HG03378 (cell line): Measurements from ENCODE around the gene DMBT1.

Experiments
- ATAC-seq: cut with Tn5 transposase; IDR thresholded peaks from one replicate; pipeline ENCODE4 v1.9.1; 2021; ENCODE audit warnings: mild to moderate bottlenecking, moderate library complexity; ENCODE audit not compliant: unreplicated experiment

Gene DMBT1

DNA sequence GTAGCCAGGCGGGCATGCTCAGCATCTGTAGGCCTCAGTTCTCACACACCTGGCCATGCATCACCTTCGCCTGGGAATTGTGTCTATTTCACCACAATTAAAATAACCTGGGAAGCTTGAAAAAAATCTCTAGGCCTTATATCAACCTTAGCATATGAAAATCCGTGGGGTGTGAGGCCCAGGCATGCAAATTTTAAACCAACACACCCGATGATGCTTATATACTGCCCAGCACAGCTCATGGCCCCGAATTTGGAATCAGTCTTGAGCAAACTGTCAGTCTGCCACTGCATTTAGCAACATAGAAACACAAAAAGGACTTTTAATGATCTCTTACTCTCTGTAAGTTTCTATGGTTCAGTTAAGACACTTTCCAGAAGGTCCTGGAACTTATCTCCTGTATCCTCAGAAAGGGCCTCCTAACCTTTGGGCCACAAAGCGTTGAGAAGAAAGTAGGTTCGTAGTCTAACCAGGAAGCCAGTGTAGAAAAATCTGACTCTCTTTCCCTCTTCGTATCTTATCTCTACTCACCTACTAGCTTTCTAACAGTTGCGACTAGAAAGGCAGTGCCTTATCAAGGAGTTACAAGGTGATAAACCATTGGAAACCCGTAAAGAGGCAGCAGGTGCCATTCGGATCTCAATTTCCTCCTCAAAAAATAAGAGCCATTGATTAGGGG lies 12.0 kb upstream of the DMBT1 start:
- ATAC-seq: no peak

DNA sequence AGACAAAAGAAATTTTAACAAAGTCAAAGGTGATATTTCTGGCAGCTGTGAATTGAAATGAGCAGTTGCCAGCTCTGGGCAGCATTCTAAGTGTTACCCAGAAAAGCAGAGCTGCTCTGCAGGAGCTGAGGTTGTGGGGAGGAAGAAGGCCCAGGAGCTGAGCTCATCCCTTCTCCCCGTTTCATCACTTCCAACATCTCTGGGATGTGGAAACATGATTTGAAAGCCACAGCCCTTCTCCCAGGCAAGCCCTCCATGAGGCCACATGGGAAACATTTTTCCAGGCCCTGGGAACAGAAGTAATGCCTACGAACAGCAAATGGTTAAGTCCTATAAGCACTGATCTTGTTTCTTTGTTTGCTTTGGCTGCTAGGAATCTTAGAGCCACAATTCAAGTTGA lies 10.9 kb upstream of the DMBT1 start:
- ATAC-seq: no peak

DNA sequence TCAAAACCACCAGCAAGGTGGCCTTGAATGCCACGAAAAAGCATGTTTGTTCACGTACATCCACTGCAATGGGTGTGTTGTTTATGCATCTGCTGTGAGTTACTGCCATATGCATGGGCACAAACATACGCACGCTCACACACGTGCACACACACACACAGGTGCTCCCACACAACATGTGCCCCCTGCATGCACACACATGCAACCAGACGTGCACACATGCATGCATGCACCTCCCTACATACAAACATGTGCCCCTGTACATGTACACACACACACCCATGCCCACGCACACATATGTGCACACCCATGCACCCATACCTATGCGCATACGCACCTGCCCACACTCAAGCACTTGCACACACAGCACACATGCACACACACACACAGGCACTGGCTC lies 10.1 kb upstream of the DMBT1 start:
- ATAC-seq: no peak

DNA sequence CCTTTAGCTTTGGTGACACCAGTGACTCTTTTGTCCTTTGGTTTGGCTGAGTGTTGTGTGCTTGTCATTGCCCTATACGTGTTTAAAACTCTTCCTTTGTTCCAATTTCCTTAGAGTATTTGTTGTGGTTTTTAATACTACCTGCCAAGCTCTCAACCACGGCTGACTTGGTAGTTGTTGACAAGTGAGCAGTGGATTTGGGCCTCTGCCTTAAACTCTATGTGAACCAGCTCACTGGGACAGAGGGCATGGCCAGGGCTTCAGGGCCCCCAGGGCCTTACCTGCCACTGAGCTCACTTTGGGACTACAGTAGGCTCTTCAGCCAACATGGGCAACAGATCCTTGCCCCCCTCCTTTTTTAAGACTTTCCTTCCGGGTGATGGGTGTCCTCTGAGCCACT lies 9.6 kb upstream of the DMBT1 start:
- ATAC-seq: no peak

DNA sequence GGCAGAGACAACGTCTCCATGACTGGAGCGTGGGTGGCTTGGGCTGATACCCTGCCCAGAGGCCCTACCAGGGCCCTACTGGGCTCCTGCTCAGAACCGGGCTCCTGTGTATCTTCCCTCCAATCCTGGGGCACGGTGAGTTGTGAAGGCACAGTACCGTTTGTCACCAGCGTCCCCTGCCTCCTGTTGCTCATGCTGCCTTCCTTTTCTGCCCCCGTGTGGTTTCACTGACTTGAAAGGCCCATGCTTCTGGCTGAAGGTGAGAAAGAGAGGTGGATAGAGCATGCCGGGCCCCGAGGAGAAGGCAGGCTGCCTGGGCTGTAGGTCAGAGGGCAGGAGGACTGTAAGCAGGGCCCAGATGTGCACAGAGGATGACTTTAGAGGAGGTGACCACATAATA lies 9.1 kb upstream of the DMBT1 start:
- ATAC-seq: no peak

DNA sequence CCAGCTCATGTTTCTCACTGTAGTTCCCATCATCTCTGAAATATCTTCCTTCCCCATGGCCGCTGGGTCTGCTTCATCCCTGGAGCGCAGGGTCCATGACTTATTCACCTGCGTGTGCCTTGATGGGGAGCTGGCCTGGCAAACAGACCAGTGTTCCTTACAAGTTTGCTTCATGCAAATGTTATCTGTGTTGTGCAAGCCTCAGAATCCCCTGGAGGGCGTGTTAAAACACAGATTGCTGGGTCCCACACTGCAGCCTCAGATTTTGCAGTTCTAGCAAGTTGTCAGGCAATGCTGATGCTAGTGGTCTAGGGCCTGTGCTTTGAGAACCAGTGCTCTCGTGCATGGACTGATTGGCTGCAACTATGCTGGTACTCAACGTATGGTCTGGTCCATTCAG lies 7.2 kb upstream of the DMBT1 start:
- ATAC-seq: no peak

DNA sequence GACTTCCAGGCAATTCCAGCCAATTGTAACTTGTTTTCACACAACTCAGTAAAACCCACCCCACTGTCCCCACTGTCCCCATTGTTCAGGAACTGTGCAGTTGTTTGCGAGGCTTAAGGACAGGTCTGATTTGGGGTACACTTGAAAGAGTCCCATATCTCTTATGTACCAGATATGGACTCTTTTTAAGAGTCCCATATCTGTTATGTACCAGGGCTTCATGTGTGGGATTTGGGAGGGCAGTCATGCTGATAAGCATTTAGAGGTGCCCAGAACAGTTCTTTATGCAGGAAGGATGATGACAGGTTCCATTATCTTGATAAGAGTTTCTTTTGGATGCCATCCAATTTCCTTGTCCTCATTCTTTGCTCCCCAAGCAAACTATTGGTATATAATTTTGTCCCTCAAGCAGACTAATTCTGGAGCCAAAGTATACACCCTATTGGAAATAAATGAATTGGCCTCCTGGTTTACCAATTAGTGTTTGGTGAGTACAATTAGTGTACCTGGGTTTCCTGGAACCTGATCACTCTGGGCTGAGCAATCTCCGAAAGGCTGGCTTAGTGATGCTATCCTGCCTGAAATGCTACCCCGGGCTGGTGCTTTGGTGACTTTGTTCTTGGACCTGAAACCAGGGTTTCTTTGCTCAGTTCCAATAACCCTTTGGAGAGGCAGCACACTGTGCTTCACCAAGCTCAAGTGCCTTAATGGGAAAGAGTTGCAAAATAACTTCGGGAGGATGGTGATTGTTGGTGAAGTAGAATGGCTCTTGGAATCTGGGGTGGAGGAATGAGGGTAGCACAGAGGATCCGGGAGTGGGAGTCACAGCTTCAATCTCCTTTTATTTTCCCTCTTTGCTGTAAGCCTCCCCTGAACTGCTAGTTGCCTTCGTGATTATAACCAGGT lies 6.2 kb upstream of the DMBT1 start:
- no peak for ATAC-seq

DNA sequence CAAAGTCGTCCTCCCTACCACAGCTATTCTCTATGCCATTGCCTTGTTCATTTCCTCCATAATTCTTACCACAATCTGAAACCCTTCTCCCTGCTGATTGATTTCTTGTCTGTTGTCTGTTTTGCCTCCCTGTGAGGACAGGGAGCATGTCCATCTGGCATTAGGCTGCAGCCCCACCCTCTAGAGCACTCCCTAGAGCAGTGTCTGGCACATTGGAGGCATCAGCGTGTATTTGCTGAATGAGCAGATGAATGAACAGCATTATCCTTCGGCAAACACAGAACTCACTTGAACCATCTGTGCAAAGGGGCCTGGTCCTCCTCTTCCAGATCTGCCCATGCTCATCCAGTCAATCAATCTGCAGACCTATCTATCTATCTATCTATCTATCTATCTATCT lies 5.1 kb upstream of the DMBT1 start:
- ATAC-seq: no peak

DNA sequence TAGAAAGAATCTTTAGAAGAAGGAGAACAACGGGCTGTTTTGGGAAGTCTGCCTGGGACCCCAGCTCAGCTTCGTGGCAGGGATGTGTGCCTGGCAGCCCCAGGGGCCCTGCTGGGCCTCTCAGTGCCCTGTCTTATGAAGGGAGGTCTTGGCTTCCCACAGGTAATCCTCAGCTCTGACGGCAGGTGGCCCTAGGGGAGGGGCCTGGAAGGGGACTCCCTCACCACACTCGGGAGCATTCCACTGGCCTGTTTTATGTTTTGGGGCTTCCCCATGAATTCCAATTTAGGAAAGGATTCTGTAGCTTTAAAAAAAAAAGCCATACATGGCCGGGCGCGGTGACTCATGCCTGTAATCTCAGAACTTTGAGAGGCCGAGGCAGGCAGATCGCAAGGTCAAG lies 3.0 kb upstream of the DMBT1 start:
- no peak for ATAC-seq

DNA sequence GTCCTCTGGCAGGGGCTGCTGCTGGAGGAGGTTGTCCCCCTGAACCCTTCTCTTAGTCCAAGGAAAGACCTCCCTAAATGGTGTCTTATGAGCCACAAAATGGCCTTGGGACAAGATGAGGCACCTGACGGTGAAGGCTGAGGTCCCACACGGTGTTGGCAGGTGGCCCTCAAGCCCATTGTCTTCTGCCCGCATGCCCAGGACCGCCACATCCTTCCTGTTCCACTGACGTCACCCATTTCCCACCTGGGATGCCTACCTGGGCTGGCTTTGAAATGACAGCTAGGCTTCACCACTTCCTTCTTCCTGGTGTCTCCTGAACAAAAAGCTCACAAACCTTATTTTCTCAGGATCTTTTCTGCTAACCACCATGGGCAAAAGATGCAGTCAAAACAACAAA lies 2.1 kb upstream of the DMBT1 start:
- ATAC-seq: no peak

DNA sequence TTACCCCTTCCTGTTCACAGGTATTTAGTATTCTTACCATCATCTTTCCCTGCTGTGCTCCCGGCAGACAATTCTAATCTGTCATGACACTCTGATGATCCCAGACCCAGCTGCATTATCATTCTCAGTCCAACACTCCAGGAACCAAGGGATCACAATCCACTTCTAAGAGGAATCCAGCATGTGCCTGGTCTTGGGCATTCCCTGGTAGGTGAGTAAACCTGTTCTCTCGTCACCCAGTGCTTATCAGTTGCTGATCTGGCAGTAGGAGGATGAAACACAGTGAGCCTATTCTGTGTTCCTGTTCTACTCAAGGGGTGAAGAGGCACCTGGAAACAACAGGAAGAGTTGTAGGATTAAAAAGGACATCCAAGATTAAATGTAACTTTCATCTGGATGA lies 1.3 kb upstream of the DMBT1 start:
- ATAC-seq: no peak

DNA sequence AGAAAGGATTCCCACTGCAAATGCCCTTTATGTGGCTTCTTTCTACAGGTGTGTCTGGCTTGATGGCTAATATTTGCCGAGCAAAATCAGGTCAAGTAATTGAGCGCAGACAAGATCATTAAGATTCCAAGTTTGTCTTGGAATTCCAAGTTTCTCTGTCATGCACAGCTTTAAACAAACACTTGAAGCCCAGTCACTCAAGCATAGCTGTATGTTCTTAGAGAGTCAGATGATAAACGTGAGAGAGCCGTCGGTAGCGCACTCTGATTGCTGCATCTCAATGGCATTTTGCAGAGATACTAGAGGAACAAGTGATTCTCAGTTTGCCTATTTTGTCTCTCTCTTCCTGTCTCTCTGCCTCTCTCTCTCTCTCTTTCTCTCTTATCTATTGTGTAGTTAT lies 658 bp downstream of the DMBT1 start:
- ATAC-seq: no peak

DNA sequence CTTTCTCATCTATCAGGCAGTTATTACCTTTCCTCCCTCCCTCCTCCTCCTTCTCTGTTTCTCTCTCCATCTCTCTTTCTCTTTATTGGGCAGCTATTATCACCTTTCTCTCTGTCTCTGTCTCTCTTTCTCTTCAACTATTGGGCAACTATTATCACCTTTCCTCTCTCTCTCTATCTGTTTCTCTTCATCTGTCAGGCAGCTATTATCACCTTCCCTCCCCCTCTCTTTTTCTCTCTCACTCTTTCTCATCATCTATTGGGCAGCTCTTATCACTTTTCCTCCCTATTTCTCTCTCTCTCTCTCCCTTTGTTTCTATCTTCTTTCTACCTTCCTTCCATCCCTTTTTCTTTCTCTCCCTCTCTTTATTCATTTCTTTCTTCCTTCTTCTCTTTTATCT lies 1.2 kb downstream of the DMBT1 start:
- no peak for ATAC-seq

DNA sequence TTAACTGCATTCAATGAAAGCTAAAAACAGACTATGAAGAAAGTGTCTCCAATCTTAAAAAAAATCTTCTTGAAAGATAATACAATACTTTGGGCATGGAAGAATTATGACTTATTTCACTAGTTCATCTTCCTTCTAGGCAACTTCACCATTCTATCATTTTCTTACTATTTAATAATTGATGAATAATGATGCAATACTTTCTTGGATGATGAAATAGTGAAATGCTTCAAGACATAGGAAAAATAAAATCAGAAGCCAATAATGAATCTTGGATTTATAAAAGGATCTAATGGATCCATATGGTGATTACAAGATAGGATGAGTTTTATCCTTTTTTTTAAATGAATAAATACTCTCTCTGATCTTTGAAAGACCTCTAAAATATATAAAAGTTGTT lies 4.4 kb downstream of the DMBT1 start:
- ATAC-seq: no peak

DNA sequence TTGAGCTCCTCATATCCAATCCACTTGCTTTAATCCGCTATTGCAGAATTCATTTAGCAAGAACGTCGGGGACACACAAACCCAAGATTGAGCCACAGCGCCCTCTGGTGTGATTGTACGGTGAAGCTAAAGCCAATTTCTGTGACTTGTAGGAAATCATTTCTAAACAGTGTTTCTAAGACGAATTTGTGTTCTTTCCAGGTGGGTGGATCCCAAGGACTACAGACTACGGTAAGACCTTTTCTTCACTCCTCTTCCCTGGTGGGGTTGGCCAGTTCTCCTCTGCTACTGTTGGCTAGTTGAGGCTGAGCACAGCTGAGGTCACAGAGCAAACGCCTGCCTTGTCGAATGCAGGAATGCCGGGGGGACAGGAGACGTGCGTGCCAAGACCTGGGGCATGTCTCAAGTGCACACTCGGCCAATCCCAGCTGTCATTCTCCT lies 5.2 kb downstream of the DMBT1 start:
- no peak for ATAC-seq

DNA sequence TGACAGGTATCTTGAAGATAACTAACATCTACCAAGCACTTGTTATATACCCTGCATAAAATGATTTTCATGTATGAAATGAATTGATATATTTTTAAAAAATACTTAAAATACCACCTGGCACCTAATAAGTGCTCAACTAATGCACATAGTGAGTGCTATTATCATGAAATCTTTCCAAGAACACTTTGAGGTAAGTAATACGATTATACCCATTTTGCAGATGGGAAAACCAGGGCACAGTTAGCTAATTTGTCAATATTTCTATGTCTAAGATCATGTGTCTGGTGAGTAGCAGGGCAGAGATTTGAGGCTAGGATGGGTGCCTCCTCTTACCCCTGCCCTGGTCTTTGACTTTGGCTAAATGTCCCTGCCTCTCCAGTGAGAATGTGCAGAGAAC lies 6.1 kb downstream of the DMBT1 start:
- no peak for ATAC-seq

DNA sequence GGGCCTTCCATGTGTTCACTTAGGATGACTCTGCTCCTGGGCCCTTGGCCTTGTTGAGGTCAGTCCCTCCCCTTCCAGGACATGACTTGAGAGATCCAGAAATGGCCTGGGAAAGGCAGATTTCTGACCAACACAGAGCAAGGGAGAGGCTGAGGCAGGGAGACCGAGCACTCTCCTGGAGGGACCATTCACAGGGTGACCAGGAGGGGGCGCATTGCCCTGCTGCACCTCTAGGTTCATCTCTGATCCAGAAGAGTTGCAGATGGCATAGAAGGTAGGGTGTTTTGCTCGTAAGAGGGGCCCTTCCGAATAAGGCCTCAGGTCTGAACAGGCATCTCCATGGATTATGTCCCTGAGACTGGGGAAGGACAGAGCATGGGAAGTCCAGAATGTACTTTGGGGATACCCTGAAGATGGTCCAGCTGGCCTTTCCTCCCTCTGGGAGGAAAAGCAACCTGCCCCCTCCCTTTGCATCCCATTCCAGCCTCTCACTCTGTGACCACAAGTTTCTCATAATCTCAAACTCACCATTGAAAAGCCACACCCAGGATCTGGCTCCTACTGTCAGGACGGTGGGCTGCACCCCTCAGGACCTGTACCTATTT lies 6.6 kb downstream of the DMBT1 start:
- no peak for ATAC-seq

DNA sequence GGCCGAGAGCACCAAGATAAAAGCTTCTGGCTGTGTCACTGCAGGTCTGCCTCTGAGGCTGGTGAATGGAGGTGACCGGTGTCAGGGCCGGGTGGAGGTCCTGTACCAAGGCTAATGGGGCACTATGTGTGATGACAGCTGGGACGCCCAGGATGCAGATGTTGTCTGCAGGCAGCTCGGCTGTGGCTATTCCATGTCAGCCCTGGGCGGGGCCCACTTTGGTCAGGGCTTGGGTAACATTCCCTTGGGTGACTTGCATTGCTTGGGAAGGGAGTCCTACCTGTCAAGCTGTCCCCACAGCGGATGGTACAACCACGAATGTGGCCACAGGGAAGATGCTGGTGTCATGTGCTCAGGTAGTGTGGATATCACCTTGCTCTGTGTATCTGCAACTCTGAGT lies 8.0 kb downstream of the DMBT1 start:
- ATAC-seq: no peak

DNA sequence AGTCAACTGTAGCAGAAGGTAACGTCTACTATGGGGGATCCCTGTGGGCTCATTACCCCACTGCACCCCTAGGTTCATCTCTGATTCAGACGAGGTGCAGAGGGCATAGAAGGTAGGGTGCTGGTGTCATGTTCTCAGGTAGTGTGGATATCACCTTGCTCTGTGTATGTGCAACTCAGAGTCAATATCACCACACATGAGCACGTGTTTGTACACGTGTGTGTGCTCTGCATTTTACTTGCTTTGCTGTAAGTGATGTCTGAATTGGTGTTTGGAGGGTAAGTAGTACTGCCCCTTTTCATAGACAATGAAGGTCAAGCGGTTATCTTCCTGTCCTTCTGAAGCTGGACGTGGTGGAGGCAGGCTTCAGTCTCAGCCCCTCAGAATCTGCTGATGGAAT lies 10.4 kb downstream of the DMBT1 start:
- ATAC-seq: no peak

DNA sequence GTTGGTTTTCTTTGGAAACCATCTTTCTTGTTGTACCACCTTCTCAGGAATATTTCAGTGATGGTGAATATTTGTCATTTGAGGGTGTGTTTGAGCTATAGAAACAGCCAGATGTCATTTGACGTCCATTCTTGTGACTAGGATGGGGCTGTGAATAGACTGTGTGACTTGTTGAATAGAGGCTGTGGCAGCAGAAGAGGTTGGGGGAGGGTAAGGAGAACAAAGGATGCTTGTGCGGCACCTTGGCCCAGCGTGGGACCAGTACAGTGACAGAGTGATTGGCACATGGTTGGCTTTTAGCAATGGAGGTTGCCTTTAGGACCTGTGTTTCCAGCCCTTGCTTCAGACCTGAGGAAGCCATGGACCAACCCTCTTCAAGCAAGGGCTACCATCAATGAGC lies 11.3 kb downstream of the DMBT1 start:
- no peak for ATAC-seq

DNA sequence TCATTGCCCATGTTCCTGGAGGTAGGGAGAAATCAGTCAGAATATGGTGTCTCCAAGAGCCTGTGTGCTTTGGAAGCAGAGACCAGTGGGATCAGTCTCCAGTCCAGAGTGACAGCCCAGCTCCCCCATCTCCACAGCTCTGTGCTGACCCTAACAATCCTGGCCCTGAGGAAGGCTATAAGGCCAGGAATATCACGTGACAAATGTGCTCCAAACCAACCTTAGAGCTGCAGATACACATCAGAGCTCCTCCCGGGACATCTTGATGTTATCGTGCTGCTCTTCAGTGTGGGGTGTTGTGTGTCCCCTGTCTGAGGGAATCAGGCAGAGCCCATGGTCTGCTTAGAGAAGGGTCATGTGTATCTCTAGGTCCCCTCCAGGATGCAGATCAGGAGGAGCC lies 15.2 kb downstream of the DMBT1 start:
- no peak for ATAC-seq

DNA sequence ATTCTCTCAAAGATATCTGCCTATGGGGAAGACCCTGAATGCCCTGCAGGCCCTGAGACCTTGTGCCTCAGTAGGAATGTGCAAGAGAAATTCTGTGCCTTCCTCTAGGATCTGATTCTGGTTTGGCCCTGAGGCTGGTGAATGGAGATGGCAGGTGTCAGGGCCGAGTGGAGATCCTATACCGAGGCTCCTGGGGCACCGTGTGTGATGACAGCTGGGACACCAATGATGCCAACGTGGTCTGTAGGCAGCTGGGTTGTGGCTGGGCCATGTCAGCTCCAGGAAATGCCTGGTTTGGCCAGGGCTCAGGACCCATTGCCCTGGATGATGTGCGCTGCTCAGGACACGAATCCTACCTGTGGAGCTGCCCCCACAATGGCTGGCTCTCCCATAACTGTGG lies 15.7 kb downstream of the DMBT1 start:
- ATAC-seq: no peak
